OCI-LY7 (cell line): ENCODE results near the gene C1orf94. TPM values are rescaled to one million over a fixed set of nuclear protein-coding genes. Genes with fewer than 3 reads are reported as not detected.

ENCODE experiments used
- BruUV-seq: library from RNA; stranded (reverse); fragments of 400-500 nt; replicated peaks from 2 replicates; lab custom pipeline; 2021; lab: Mats Ljungman, UMichigan
- CTCF ChIA-PET: fragments of 300-600 bp; sonication (Branson Sonifier 250); formaldehyde crosslinking; loops from one replicate; lab custom pipeline; 2022; ENCODE audit warnings: antibody characterized with exemption; ENCODE audit not compliant: unreplicated experiment; lab: Charles Lee
- POLR2A ChIA-PET: fragments of 300-600 bp; sonication (Branson Sonifier 250); formaldehyde crosslinking; loops from one replicate; lab custom pipeline; 2022; ENCODE audit warnings: antibody characterized with exemption; lab: Charles Lee
- DNase-seq: peaks from one replicate; pipeline ENCODE4 v3.0.0-alpha.2; 2015; ENCODE audit warnings: low spot score
- H2AFZ ChIP-seq: fragments of 200-600 bp; sonication (generic), shearing (Covaris generic); 2 replicates; pipeline ENCODE4 v1.6.1; 2014; ENCODE audit warnings: mild to moderate bottlenecking, antibody characterized with exemption, low read length, moderate library complexity
- H3K27ac ChIP-seq: fragments of 200-600 bp; sonication (generic); 2 replicates; pipeline ENCODE4 v1.5.1; 2014; ENCODE audit warnings: mixed run types, low read depth, mild to moderate bottlenecking, moderate library complexity, low read length, inconsistent platforms; ENCODE audit not compliant: poor library complexity, severe bottlenecking
- H3K36me3 ChIP-seq: fragments of 200-600 bp; sonication (generic); 2 replicates; pipeline ENCODE4 v1.6.1; 2014; ENCODE audit warnings: mild to moderate bottlenecking, antibody characterized with exemption, low read length, moderate library complexity, mixed read lengths; ENCODE audit not compliant: insufficient read depth
- H3K4me1 ChIP-seq: fragments of 200-600 bp; sonication (generic); 2 replicates; pipeline ENCODE4 v1.5.1; 2014; ENCODE audit warnings: mild to moderate bottlenecking, low read length; ENCODE audit not compliant: insufficient read depth, poor library complexity, severe bottlenecking
- H3K4me2 ChIP-seq: fragments of 200-600 bp; sonication (generic); 2 replicates; pipeline ENCODE4 v1.6.1; 2014; ENCODE audit warnings: mild to moderate bottlenecking, low read length
- H3K4me3 ChIP-seq: fragments of 200-600 bp; sonication (generic); 2 replicates; pipeline ENCODE4 v1.5.1; 2014; ENCODE audit warnings: mild to moderate bottlenecking, low read depth, low read length; ENCODE audit not compliant: poor library complexity, severe bottlenecking
- H3K79me2 ChIP-seq: fragments of 200-600 bp; sonication (generic); 2 replicates; pipeline ENCODE4 v1.6.1; 2016; ENCODE audit warnings: low read depth, mild to moderate bottlenecking, low read length, moderate library complexity, mixed read lengths; ENCODE audit not compliant: insufficient read depth
- H3K9me2 ChIP-seq: fragments of 200-600 bp; sonication (generic); 2 replicates; pipeline ENCODE4 v1.6.1; 2016; ENCODE audit warnings: mild to moderate bottlenecking, low read length, mixed read lengths; ENCODE audit not compliant: insufficient read depth
- H3K9me3 ChIP-seq: fragments of 200-600 bp; sonication (generic); 2 replicates; pipeline ENCODE4 v1.6.1; 2014; ENCODE audit warnings: mild to moderate bottlenecking, mixed run types, low read length, mixed read lengths
- H4K20me1 ChIP-seq: fragments of 200-600 bp; sonication (generic); 2 replicates; pipeline ENCODE4 v1.6.1; 2014; ENCODE audit warnings: mild to moderate bottlenecking, antibody characterized with exemption, low read length, moderate library complexity, mixed read lengths; ENCODE audit not compliant: insufficient read depth
- EZH2phosphoT487 ChIP-seq: fragments of 200-600 bp; sonication (generic); IDR thresholded peaks from 2 replicates; pipeline ENCODE4 v1.6.1; 2018; ENCODE audit warnings: low read depth, borderline replicate concordance, mild to moderate bottlenecking, mixed run types, antibody characterized with exemption, low read length, moderate library complexity, mixed read lengths
- intact Hi-C: fragments of 100-400 bp; cut with micrococcal nuclease; formaldehyde crosslinking; loops from one replicate; pipeline ENCODE4 v1.10.0; 2022; ENCODE audit not compliant: unreplicated experiment
- total RNA-seq, 2 experiments: library from RNA; depleted of rRNA in 1 of 2; stranded (reverse); fragments of >200 nt in 1 of 2; shearing (Covaris generic) in 1 of 2; gene quantifications; 2 replicates each; pipeline ENCODE4 v1.2.3, GENCODE V29; 2014 to 2022
- TF ChIP-seq, protein P1 (sequence below): fragments of 200-600 bp; sonication (generic); conservative IDR thresholded peaks from 2 replicates; pipeline ENCODE4 v1.5.1; 2014; ENCODE audit warnings: mild to moderate bottlenecking, antibody characterized with exemption, low read length, moderate library complexity, mixed read lengths

The C1orf94 gene
- total RNA-seq, 2 experiments from 2014 or later, result not detected

GRCh38 chr1:34140011-34140676, 36.6 kb upstream of the C1orf94 start:
- intact Hi-C loops, result no loop called here
- TF ChIP-seq, protein P1, sequence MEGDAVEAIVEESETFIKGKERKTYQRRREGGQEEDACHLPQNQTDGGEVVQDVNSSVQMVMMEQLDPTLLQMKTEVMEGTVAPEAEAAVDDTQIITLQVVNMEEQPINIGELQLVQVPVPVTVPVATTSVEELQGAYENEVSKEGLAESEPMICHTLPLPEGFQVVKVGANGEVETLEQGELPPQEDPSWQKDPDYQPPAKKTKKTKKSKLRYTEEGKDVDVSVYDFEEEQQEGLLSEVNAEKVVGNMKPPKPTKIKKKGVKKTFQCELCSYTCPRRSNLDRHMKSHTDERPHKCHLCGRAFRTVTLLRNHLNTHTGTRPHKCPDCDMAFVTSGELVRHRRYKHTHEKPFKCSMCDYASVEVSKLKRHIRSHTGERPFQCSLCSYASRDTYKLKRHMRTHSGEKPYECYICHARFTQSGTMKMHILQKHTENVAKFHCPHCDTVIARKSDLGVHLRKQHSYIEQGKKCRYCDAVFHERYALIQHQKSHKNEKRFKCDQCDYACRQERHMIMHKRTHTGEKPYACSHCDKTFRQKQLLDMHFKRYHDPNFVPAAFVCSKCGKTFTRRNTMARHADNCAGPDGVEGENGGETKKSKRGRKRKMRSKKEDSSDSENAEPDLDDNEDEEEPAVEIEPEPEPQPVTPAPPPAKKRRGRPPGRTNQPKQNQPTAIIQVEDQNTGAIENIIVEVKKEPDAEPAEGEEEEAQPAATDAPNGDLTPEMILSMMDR, result no peak
- TF ChIP-seq EZH2phosphoT487, result no peak

DNA sequence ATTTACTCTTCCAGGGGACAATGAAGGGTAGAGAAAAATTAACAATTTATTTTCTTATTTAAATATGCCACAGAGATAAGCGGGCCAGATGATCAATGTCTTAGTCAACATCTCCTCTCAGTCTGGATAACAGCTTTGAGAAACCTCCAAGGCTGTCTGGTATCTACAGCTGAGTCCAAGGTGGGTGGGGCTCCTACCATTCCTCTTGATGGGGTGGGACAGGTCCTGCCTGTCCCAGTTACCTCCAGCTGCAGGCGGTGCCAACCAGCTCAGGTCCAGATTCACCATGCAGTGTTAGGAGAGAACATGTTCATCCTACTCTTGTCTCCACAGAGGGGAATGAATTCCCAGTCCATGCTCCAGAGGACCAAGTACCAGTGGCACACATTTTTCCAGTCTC, 32.7 kb upstream of the C1orf94 start:
- H3K9me3 ChIP-seq, result no peaks in the 10 kb centered on the region
- ChIA-PET POLR2A (interaction anchor here (0.5 kb wide), 1 partner anchor 167 kb away, joined by 4 read pairs; no protein-coding TSS in a partner anchor), CTCF (no interaction called here)
- no peak overlapping the region for H3K4me2 ChIP-seq
- H3K9me2 ChIP-seq, result no peaks in the 10 kb centered on the region
- TF ChIP-seq, protein P1, result no peak
- no peak for TF ChIP-seq EZH2phosphoT487
- DNase-seq, result no peak
- no peak overlapping the region for H3K4me3 ChIP-seq
- intact Hi-C loops, result no loop called here
- no peaks in the 10 kb centered on the region for H3K4me1 ChIP-seq
- no TSS peak for BruUV-seq
- H3K36me3 ChIP-seq, result no peaks in the 10 kb centered on the region
- no peak overlapping the region for H2AFZ ChIP-seq
- no peaks in the 10 kb centered on the region for H4K20me1 ChIP-seq
- no peak overlapping the region for H3K27ac ChIP-seq
- H3K79me2 ChIP-seq, result no peaks in the 10 kb centered on the region

More at GRCh38 chr1:34140011-34140676, 36.6 kb upstream of the C1orf94 start:
- Histone ChIP-seq H3K4me2 (no peak overlapping the region), H2AFZ (no peak overlapping the region), H3K9me3 (no peaks in the 10 kb centered on the region), H3K9me2 (no peaks in the 10 kb centered on the region), H4K20me1 (no peaks in the 10 kb centered on the region), H3K36me3 (no peaks in the 10 kb centered on the region), H3K79me2 (no peaks in the 10 kb centered on the region), H3K27ac (no peak overlapping the region), H3K4me1 (no peaks in the 10 kb centered on the region), H3K4me3 (no peak overlapping the region)
- CTCF ChIA-PET, result no interaction called here
- DNase-seq, result no peak
- POLR2A ChIA-PET, result no interaction called here
- no TSS peak for BruUV-seq

DNA sequence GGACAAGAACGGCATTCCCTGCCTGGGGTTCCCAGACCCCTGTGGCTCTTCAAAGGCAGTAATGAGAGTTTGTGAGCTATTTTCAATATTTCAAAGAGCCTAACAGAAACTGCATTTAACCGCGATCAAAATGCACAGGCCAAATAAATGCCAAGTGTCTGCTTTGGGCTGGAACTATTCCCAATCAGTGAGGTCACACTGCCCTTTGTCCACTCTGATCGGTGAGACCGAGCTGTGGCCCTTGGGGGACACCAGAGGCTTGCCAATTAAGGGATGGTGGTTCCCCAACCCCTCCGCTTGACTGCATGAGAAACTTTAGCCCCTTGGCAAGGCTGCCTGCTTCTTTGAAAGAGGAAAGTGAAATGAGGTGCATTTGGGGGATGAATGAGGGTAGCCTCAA, 31.9 kb upstream of the C1orf94 start:
- H3K79me2 ChIP-seq, result no peaks in the 10 kb centered on the region
- no TSS peak for BruUV-seq
- intact Hi-C loops, result no loop called here
- no peak for TF ChIP-seq EZH2phosphoT487
- TF ChIP-seq, protein P1, result no peak
- no peak overlapping the region for H3K4me2 ChIP-seq
- H3K4me1 ChIP-seq, result no peaks in the 10 kb centered on the region
- no peaks in the 10 kb centered on the region for H3K9me2 ChIP-seq
- H3K36me3 ChIP-seq, result no peaks in the 10 kb centered on the region
- H3K4me3 ChIP-seq, result no peak overlapping the region
- no peaks in the 10 kb centered on the region for H3K9me3 ChIP-seq
- no peak overlapping the region for H3K27ac ChIP-seq
- H2AFZ ChIP-seq, result no peak overlapping the region
- CTCF ChIA-PET, result no interaction called here
- POLR2A ChIA-PET, result no interaction called here
- no peak for DNase-seq
- H4K20me1 ChIP-seq, result no peaks in the 10 kb centered on the region
